GM21723 (cell line): Measurements from ENCODE around the gene ACVR1.
"Not testable (repeated sequence)": the region's sequence is repeated elsewhere in the genome, so short reads cannot be mapped to it uniquely, and the experiment has no call there.

Experiments used
- ATAC-seq: cut with Tn5 transposase; IDR thresholded peaks from one replicate; pipeline ENCODE4 v1.9.1; 2021; ENCODE audit warnings: mild to moderate bottlenecking, moderate library complexity; ENCODE audit not compliant: unreplicated experiment

ACVR1 gene

GRCh38 chr2:157725846-157726245 is 150.3 kb downstream of the ACVR1 start:
- ATAC-seq = no peak

GRCh38 chr2:157722580-157723234 is 153.4 kb downstream of the ACVR1 start:
- no peak for ATAC-seq

GRCh38 chr2:157720504-157720903 is 155.6 kb downstream of the ACVR1 start:
- ATAC-seq = no peak

GRCh38 chr2:157704653-157705052 is 171.5 kb downstream of the ACVR1 start:
- not testable (repeated sequence) for ATAC-seq

GRCh38 chr2:157704148-157704547 is 172.0 kb downstream of the ACVR1 start:
- not testable (repeated sequence) for ATAC-seq

GRCh38 chr2:157699806-157700205 is 176.3 kb downstream of the ACVR1 start:
- ATAC-seq = no peak

- ATAC-seq = no peak
These were observed 177.1 kb downstream of the ACVR1 start for GRCh38 chr2:157699009-157699408.

- no peak for ATAC-seq
These were observed 177.7 kb downstream of the ACVR1 start for GRCh38 chr2:157698430-157698829.

GRCh38 chr2:157696036-157696435 is 180.1 kb downstream of the ACVR1 start:
- no peak for ATAC-seq

GRCh38 chr2:157692768-157693167 is 183.4 kb downstream of the ACVR1 start:
- ATAC-seq = no peak

GRCh38 chr2:157691695-157692094 is 184.4 kb downstream of the ACVR1 start:
- no peak for ATAC-seq

GRCh38 chr2:157691131-157691530 is 185.0 kb downstream of the ACVR1 start:
- ATAC-seq = no peak
